Hematopoietic multipotent progenitor cell treated with erythropoietin and hydrocortisone succinate and interleukin-3 and kit ligand, for 15 days (in vitro differentiated cells): ENCODE data around the gene MAGI2.

Source experiments
- DNase-seq: peaks from one replicate; pipeline ENCODE4 v3.0.0-alpha.2; 2015; ENCODE audit warnings: low spot score

The MAGI2 gene

DNA sequence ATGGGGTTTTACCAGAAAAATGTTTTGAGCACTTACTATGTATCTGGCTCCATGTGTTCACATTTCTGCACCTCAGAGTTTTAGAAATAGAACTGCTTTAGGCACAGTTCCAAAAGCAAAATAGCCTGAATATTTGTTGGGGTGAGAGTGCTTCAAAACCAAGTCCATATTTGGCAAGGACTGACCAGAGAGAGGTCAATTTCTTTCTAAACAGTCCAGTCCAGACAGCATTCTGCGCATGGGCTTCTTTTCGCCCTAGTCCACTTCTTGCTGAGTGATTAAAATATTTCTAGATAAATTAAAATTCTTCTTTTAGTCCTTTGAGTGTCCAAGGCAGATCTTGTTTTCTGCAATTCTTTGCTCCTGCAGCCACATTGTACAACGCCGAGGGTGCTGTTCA lies 1227.9 kb downstream of the MAGI2 start:
- DNase-seq: no peak

DNA sequence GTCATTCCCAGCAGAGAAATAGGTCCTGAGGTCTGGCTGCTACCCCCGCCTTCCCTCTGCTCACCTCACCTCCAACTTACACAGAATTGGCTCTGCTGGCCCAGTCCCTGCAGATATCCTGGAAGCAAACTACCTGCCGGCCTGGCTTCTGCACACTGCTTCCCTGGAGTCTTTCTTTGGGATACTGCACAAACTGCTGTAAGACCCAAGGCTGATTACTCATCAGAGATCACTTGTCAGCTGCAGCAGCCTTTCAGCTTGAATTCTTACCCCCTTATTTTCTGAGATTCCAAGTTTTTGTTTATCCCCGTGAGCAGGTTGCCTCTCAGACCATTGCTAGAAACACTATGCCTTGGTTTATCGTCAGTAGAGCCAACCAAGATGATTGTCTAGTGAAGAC lies 1228.5 kb downstream of the MAGI2 start:
- no peak for DNase-seq

DNA sequence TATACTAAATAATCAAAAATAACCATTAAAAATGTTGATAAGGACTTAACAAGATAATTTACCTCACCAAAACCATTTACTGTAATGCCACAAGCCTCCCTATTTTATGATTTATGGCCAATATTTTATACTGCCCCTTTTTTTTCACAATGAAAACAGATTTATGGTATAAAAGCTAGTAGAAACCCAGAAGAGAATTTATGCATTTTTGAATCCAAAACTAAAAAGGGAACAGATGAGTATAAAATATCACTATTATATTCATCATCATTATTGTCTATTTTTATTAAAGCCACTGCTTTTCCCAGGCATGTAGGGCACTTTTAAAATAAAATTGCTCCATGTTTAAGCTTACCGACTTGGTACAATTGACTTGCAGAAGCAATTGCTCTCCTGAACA lies 1229.9 kb downstream of the MAGI2 start:
- no peak for DNase-seq

DNA sequence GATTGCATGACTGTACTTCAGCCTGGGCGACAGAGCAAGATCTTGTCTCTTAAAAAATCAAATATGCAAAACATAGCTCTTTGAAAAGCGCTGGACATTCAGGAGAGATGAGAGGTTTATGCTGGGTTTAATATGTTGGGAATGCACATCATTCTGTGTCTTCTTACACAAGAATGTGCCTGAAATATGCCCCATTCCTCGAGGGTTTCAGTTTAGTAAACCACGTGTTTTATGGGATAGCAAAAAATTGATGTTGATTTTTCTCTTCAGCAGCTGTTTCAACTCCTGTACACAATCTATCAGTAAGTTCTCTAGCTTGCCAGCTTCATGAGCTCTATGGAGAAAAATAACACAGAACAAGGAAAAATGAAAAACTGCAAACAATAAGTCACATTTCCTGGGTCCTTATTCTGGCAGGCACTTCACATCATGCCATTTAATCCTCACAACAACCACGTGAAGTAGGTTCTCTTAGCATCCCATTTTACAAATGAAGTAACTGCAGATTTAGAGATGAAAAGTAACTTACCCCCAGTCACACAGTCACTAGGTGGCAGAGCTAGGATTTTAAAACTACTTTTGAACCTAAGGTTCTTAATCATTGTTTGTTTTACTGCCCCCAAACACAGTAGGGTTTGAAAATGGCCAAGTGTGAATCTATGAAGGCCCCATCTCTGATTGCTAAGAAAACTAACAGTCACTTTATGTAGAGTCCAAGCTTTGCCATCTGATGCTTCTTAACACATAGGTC lies 1231.3 kb downstream of the MAGI2 start:
- no peak for DNase-seq

DNA sequence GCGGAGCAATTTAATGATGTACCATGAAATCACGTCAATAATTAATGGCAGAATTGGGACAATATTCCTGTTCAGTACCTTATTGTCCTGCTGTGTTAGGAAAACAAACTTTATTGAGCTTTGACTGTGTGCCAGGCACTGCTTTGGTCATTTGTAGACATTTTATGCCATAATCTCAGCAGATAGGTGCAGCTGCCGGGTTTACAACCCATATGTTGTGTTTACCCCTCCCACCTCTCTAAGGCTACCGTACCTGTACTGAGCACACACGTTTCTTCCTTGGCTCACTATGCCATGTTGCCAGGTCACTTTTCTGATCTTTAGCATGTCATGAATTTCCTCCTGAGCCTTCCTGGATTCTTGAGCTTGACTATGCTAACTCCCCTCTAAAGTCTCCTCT lies 1232.7 kb downstream of the MAGI2 start:
- DNase-seq: no peak

DNA sequence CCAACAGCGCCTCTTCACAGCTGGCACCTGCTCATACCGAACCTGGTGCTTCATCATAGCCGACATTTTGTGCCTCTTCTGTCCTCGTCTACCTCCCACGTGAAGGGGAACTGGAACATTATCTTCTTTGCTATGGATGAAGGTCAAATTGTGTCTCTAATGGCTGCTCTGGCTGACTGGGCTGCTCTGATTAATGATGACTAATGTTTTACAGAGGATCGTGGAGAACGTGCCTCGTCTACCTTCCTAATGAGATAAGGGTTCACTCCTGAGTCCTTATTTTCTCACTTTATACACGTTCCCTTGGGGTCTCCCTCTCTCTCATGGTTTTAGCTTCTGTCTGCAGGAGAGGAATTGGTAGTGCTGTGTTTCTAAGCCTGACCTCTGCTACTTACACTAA lies 1234.6 kb downstream of the MAGI2 start:
- DNase-seq: no peak

DNA sequence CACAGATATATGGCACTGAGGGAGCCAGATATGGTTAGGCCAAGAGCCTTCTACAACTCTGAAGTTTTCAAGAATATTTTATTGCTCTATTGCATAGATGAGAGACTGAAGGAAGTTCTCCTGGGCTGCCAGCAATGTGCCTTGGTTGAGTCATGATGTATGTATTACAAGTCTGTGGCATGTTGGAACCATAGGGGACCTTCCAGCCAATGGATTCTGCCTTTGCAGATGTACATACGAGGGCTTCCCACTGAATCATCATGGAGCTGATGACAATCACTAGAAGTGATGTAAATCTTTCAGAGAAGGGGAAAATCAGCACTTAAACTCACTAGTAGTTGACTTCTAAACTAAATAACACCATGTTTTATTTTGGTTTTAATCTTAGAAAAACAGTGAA lies 1235.4 kb downstream of the MAGI2 start:
- no peak for DNase-seq

DNA sequence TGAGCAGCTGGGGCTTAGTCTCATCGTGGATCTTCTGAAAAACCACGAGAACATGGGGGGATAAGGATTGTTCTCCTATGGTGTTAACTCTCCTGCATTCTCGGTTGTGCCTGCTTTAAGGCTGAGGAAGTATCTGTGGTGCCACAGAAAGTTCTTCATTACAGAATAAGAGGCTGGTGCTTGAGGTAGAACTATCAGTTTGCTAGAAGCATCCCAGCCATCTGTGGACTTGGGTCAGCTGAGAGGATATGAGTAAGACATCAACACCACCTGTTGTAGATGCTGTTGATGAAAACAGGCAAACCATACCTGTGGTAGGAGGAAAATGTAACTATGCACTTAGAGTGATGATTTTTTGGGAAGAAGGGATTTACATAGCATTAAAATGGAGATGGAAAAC lies 1238.3 kb downstream of the MAGI2 start:
- no peak for DNase-seq

DNA sequence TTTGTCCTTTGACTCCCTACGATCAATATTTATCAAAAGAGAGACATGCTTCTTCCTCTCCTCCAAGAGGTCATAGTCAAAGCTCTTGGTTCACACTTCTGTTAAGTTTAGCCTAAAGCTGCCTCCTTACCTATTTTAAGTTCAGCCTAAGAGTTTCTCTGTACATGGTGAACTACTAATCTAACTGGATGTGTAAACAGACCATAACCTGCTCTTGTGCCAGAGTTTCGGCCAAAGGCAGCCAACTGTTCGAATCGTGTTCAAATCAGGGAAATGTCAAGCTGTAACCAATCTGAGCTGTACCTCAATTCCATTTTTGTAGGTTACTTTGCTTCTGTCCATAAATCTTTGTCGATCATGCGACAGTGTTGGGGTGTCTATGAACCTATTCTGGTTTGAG lies 1240.1 kb downstream of the MAGI2 start:
- no peak for DNase-seq

DNA sequence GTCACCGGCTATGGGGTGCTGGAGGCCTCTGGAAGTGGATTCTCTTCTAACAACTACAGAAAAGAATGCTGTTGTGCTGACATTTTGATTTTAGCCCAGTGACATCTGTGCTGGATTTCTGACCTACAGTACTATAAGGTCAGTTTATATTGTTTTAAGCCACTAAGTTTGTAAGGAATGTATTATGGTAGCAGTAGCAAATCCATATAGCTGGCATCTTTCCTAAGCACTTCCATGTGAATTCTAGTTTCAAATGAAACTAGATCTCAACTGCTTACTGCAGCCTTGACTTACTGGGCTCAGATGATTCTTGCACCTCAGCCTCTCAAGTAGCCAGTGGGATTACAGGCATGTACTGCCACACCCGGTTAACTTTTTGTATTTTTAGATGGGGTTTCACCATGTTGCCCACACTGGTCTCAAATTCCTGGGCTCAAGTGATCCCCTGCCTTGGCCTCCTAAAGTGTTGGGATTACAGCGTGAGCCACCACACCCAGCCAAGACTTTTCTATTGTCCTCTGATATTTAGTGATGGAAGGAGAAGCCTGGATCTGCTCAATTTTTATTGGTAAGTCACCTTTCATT lies 1240.9 kb downstream of the MAGI2 start:
- no peak for DNase-seq

DNA sequence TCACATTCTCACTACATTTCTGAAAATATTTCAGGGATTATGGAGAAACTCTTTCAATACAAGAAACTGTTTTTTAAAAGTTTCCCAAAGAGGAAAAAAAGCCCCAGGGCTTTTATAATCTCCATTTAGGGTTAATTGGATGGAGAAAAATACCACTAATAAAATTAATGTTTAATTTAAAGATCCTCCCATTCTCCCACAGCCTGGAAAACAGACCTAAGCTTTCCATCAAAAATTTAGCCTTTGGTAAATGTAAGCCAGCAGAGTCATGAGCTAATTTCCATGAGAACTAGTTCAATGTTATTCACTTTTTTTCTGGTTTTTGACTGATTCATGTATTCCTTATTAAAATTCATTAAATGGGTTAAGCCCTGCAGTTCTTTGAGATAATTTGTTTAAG lies 1246.2 kb downstream of the MAGI2 start:
- DNase-seq: no peak

DNA sequence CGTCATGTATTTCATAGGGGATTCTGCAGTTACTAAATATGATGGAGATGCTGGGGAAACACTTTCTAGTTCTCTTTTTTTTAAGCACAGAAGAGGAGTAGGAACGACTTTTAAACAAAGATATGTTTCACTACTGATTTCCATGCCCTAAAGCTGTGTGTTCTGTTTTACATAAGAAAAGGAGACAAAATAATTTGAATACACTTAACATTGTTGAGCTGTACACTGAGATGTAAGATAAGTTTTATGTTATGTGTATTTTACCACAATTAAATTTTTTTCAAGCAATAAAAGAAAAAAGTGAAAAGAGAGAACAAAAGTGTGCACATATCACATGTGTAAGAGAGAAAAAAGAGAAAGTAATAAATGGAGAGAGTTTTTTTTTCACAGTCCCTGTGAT lies 1246.7 kb downstream of the MAGI2 start:
- no peak for DNase-seq

DNA sequence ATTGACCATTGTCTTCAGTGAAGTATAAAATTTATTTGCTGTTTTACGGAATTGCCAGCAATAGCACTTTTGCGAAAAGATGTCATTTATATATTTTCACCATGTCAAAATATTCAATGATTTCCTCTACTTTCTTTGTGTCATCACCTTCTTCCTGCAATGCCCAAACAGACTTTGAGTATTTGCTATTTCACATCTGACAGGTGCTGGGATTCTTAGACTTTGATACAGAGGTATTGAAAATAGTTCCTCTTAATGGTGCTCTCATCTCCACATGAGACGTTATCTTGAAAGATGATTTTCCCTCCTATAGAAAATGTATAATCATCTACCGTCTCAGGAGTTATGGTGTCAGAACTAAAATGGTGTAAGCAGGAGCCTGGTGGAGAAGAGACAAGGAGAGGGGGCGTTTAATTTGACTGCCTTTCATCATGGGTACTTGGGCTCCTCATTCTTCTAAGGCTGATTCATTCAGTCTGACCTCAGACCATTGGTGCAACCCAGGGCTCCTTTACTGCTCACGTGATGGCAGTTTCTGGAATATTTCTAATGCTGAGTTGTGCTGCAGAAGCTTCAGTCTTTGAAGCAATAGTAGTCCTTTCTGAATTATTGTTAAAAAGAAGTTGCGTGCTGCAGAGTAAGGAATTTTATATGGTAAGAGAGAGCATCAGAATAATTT lies 1250.3 kb downstream of the MAGI2 start:
- no peak for DNase-seq

DNA sequence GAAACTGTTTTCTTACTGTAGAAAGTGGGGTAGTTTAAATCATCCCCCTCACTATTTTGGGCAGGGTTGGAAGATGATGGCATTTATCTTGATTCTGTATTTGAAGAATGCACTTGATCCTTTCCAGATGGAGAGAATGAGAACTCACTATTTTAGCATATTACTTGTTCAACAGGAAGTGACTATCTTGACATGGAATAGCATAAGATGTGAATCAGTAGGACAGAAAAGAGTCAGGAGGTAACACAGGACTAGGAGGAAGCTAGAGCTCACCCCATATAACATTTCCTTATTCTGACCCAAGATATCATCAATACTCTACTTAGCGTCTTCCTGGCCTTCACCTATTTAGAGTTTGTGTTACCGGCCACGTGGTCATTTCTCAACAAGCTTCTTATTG lies 1254.7 kb downstream of the MAGI2 start:
- DNase-seq: no peak

DNA sequence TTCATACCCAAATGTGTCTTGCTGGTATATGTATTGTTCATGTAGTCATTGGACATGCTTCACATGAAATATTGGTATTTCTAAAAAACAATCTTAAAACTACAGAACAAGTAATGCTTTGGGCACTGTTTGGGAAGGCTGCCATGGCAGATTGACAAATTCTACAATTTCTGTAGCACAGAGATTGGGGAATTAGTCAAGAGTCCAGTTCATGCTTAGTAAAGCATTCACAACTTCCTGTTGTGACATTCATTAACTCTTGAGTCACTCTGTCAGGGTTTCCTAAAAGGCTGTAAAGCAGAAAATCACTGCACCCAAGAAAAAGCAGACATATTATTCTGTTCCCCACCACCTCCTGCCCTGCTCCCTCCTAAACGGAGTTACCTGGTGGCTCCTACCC lies 1256.0 kb downstream of the MAGI2 start:
- DNase-seq: no peak

DNA sequence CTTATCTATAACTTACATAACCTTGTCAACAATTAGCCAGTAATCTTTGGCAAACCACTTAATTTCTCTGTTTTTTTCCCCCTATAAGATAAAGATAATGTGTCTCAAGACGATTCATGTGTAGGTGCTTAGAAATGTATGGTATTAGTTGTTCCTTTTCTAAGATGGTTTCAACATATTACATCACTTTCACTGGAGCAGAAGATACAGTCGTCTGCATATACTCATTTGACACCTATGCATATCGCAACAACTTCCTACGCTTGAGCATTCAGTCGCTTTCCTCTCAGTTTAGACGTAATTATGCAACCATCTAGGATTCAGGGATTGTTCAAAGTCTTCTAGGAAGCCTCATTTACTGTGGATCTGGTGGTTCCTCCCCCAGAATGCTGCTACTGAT lies 1258.2 kb downstream of the MAGI2 start:
- DNase-seq: no peak

DNA sequence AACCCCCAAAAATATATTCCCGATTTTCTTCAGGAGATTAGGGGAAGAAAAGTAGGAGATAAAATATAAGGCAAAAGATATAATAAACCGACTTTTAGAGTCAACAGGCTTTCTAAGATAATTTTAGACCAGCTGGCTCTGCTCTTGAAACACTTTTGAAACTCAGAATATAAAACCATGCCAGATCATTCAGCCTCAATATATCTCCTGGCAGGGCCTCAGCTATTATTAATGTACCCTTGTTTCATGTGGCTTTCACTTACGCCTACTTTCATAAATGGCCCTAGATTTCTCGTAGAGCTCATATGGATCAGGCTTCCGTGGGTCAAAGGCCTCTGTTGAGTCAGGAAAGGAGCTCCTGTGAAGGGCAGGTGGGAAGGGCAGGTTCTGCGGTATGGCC lies 1258.9 kb downstream of the MAGI2 start:
- no peak for DNase-seq

DNA sequence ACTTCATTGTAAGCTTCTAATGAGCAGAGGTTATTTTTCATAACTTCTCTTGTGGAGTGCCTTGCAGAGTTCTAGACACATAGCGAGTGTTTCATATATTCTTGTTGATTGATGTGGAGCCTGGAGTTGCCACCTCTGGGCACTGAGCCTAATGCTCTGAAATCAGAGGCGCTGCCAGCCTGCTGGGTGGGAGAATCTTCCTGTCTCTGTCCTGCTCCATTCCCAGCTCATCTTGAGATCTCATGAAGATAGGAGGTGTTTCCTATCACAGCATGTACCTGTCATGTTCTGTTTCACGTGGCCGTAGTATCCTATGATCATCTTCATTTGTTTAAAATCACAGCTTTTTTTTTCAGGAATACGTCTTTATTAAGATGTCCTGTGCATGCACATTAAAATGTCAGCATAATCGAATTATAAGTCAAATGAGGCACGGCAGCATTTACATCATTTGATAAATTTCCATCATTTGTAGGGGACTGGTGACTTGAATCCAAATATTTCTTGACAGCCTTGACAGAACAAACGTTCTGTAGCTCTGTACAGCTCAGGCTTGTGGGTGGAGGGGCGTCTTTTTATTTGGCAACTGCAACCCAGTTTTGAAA lies 1261.9 kb downstream of the MAGI2 start:
- DNase-seq: no peak

DNA sequence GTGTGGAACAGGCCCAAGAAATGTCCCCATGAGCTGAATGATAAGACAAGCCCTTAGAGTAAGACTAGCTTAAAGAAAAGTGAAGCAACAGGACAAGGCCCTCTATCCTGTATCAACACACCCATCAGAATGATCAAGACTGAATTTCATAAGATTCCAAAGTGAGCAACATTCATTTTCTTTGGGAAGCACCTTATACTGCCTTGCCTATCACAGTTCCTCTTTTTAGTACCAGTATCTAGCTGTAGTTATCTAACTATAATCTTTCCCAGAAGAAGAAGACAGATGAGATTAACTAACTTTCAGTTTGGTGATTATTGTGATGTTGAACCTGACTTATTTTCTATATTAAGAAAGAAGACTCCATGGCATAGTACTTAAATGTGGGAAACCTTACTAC lies 1263.7 kb downstream of the MAGI2 start:
- DNase-seq: no peak

DNA sequence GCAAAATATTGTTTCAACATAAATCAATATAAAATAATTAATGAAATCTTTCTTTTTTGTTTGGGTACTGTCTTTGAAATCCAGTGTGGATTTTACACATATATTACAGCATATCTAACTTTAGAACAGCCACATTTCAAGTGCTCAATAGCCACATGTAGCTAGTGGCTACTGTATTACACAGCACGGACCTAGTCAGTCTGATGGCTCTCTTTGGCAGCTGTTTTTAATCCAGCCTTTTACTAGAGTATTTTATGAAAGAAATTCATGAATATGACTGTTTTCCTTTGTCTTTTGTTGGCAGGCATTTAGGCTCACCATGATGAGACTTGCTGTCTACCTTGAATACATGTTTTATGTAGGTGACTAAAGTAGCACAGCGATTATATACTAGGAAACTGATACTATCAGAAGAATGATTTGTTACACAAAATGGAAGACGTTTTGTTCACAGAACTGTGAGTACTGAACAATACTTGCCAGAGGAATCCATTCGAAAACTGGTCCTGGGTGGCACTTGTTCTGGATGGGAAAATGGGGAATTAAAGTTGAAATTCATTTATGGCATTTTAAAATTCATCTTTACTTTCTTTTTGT lies 1268.2 kb downstream of the MAGI2 start:
- DNase-seq: no peak

DNA sequence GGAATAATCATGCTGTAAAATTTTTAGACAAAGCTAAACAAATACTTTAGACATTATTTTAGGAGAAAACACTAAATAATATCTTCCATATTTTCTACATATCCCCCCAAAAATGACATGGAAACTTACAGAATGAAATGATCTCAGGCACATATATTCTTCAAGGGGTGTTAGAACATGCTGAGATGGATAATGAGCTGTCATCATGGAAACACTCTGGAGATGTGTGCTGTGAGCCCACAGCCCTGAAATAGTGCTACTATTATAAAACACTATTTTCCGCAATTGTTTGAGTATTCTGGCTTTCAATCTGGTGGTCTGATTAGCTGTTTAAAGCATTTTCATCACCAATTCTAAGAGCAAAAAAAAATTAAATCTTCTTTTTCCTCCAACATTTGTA lies 1269.2 kb downstream of the MAGI2 start:
- DNase-seq: no peak

DNA sequence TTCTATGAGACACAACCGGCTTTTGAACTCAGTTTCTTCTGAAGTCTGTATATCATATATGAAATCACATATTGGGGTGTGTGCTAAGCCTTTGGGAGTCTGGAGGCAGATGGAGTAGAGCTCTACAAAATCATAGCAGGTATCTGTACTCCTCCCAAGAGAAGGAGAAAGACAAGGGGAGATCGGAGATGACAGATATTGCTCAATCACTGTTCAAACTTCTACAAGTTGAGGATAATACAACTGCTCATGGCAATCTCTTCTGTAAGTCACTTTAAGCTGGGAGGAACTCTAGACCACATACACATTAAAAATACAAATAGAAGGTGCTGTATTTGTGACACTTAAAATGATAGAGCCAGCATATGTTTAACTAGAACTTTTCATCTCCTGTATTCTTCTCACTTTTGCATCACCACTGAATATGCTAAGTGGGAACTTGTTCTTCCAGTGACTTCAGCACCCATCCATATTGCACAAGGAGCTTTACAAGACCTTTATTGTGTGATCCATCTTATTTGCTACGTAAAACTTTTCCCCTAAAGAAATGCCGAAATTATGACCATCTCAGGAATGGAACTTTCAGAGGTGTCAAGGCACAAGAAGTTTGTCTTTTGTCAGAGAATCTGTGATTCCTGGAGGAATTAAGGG lies 1273.5 kb downstream of the MAGI2 start:
- DNase-seq: no peak
